Measurements from ENCODE around the gene AIRE. TPM values are rescaled to one million over a fixed set of nuclear protein-coding genes. Genes with fewer than 3 reads are reported as not detected.

AIRE gene
- total RNA-seq, 1 donor from 2014 or later = 0.13 TPM

DNA sequence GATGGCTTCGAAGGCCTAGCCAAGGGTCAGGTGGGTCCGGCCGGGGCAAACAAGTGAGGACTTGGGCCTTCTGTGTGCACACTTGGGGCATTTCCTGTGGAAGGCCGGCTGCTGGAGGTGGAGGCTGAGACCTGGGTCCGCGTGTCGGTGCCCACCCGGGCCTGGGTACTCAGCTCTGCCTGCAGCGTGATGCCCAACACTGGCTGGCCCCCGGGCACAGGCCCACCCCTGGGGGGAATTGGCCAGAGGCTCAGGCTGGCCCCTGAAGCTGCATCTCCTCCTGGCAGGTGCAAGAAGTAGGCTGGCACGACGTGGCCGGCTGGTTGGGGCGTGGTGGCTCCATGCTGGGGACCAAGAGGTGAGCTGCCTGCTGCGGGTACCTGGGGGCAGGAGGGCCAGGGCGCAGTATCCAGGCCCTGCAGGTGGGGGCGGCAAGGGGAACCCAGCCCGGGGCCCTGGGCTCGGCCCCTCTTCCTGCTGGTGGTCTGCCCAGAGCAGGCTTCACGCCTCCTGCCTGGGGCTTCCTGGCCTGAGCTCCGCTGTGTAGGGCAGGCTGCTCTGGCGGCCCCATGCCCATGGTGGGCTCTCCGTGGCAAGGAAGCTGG is 36.3 kb downstream of the AIRE start:
- DNase-seq (ENCODE audit: low spot score in 2 of 2, unreplicated experiment in 2 of 2) = no peak
- Mint-ChIP-seq H3K4me3 (no peak overlapping the region), H3K27me3 (ENCODE audit: low read depth) (no peaks in the 10 kb centered on the region), H3K9me3 (no peaks in the 10 kb centered on the region), H3K4me1 (no peaks in the 10 kb centered on the region), H3K27ac (no peak overlapping the region), H3K36me3 (no peaks in the 10 kb centered on the region)
- TF ChIP-seq, protein P1, sequence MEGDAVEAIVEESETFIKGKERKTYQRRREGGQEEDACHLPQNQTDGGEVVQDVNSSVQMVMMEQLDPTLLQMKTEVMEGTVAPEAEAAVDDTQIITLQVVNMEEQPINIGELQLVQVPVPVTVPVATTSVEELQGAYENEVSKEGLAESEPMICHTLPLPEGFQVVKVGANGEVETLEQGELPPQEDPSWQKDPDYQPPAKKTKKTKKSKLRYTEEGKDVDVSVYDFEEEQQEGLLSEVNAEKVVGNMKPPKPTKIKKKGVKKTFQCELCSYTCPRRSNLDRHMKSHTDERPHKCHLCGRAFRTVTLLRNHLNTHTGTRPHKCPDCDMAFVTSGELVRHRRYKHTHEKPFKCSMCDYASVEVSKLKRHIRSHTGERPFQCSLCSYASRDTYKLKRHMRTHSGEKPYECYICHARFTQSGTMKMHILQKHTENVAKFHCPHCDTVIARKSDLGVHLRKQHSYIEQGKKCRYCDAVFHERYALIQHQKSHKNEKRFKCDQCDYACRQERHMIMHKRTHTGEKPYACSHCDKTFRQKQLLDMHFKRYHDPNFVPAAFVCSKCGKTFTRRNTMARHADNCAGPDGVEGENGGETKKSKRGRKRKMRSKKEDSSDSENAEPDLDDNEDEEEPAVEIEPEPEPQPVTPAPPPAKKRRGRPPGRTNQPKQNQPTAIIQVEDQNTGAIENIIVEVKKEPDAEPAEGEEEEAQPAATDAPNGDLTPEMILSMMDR (IDR thresholded peaks at IDR 0.05; ENCODE audit: unreplicated experiment) = no peak

DNA sequence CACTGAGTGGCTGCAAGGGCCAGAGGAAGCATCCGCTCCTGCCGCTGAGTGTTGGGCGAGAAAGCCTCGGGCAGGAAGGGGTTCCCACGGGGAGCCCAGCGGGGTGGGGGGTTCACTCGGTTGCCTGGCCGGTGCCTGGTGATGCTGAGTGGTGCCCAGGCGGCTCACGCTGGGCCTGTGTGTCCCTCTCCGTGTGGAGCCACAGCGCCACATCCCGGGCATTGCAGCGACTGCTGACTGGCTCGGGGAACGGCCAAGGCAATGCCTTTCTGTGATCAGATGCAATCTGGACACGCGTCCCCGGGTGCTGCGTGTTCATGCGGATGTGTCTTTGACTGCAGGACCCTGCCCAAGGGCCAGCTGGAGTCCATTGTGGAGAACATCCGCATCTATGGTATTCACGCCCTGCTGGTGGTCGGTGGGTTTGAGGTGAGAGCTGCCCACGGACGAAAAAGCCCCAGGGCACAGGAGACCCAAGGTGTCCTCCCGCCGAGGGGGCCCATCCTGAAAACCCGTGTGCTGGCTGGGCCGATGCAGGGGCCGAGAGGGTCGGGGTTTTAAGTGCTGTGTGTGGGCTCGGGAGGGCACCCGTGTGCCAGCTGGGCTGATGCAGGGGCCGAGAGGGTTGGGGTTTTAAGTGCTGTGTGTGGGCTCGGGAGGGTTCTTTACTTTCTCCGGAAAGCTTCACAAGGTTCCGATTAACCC is 37.1 kb downstream of the AIRE start:
- no peaks in the 10 kb centered on the region for H3K27me3 Mint-ChIP-seq (ENCODE audit: low read depth)
- TF ChIP-seq, protein P1 (IDR thresholded peaks at IDR 0.05; ENCODE audit: unreplicated experiment) = no peak
- no peak overlapping the region for H3K27ac Mint-ChIP-seq
- no peaks in the 10 kb centered on the region for H3K9me3 Mint-ChIP-seq
- no peaks in the 10 kb centered on the region for H3K36me3 Mint-ChIP-seq
- H3K4me1 Mint-ChIP-seq = no peaks in the 10 kb centered on the region
- DNase-seq (ENCODE audit: low spot score in 2 of 2, unreplicated experiment in 2 of 2) = no peak
- H3K4me3 Mint-ChIP-seq = no peak overlapping the region

DNA sequence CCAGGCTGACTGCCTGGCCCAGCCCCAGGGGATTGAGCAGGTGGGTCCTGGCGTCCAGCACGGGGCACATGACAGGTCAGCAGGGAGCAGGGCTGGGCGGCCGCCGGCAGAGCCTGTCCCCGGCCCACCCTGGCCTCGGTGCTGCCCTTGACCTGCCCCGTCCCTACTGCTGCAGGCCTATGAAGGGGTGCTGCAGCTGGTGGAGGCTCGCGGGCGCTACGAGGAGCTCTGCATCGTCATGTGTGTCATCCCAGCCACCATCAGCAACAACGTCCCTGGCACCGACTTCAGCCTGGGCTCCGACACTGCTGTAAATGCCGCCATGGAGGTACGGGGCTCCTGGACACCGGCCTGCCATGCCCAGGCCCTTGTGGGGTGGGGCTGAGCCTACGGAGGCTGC is 37.9 kb downstream of the AIRE start:
- H3K9me3 Mint-ChIP-seq = no peaks in the 10 kb centered on the region
- H3K4me3 Mint-ChIP-seq = no peak overlapping the region
- TF ChIP-seq, protein P1 (IDR thresholded peaks at IDR 0.05; ENCODE audit: unreplicated experiment) = no peak
- H3K27me3 Mint-ChIP-seq (ENCODE audit: low read depth) = no peaks in the 10 kb centered on the region
- no peak overlapping the region for H3K27ac Mint-ChIP-seq
- DNase-seq (ENCODE audit: low spot score in 2 of 2, unreplicated experiment in 2 of 2) = no peak
- H3K36me3 Mint-ChIP-seq = no peaks in the 10 kb centered on the region
- H3K4me1 Mint-ChIP-seq = no peaks in the 10 kb centered on the region

DNA sequence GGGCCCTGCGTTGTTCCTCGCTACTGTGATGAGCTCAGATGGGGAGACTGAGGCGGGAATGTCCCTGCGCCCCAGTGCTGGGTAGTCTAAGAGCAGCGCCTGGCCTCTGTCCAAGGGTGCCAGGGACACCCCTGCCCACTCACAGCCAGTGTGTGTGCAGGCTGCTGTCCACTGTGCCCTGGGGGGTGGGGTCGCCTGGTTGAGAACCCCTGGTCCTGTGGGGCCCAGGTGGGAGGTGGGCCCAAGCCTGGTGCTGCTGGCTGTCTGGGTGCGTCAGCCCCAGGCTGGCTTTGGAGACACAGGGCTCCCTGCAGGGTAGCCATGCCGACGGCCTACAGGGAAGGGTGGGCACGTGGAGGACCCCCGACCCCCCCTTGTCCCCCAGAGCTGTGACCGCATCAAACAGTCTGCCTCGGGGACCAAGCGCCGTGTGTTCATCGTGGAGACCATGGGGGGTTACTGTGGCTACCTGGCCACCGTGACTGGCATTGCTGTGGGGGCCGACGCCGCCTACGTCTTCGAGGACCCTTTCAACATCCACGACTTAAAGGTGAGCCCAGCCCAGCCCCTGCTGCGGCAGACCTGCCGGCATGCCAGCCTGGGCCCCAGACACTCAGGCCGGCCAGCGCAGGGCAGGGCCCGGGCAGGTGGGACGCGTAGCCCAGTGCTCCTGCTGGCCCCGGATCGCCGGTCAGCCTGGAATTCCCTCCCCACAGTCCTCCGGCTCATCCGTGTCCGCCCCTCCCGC is 38.6 kb downstream of the AIRE start:
- Mint-ChIP-seq H3K9me3 (no peaks in the 10 kb centered on the region), H3K4me1 (no peaks in the 10 kb centered on the region), H3K4me3 (no peak overlapping the region), H3K27me3 (ENCODE audit: low read depth) (no peaks in the 10 kb centered on the region), H3K27ac (no peak overlapping the region), H3K36me3 (no peaks in the 10 kb centered on the region)
- TF ChIP-seq, protein P1 (IDR thresholded peaks at IDR 0.05; ENCODE audit: unreplicated experiment) = no peak
- DNase-seq (ENCODE audit: low spot score in 2 of 2, unreplicated experiment in 2 of 2) = no peak

DNA sequence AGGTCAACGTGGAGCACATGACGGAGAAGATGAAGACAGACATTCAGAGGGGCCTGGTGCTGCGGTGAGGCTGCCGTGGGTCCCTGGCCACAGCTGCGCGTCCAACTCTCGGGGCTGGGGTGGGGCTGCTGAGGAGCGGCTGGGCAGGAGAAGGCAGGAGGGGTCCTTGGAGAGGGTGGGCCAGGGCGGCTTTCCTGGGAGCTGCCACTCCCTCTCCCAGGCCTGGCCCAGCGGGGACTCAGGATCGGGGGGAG is 39.1 kb downstream of the AIRE start:
- H3K4me3 Mint-ChIP-seq = no peak overlapping the region
- H3K4me1 Mint-ChIP-seq = no peaks in the 10 kb centered on the region
- no peaks in the 10 kb centered on the region for H3K9me3 Mint-ChIP-seq
- H3K36me3 Mint-ChIP-seq = no peaks in the 10 kb centered on the region
- H3K27me3 Mint-ChIP-seq (ENCODE audit: low read depth) = no peaks in the 10 kb centered on the region
- TF ChIP-seq, protein P1 (IDR thresholded peaks at IDR 0.05; ENCODE audit: unreplicated experiment) = no peak
- DNase-seq (ENCODE audit: low spot score in 2 of 2, unreplicated experiment in 2 of 2) = no peak
- no peak overlapping the region for H3K27ac Mint-ChIP-seq

All from mesothelial cell of epicardium (in vitro differentiated cells).